Spleen (tissue), 11 donors: ENCODE results near the gene CUEDC1. TPM values are rescaled to one million over a fixed set of nuclear protein-coding genes. Genes with fewer than 3 reads are reported as not detected.
A peak's percentile ranks its signal among the peaks of the same experiment; 100 is the strongest.

Experiments used
- DNase-seq: peaks from one replicate; pipeline ENCODE4 v3.0.0-alpha.2; 2020
- H3K27ac ChIP-seq, 8 donors: fragments of 200-600 bp; sonication (generic) in 7 of 8; 1 replicate in 4 of 8; 2 replicates in 4 of 8; pipeline versions ENCODE4 v1.5.0 to v1.8.0; 2016 to 2021; ENCODE audit warnings: inconsistent platforms in 4 of 8, mild to moderate bottlenecking in 4 of 8, moderate library complexity in 1 of 8
- H3K27me3 ChIP-seq, 7 donors: fragments of 200-600 bp; sonication (generic) in 6 of 7; replicated peaks in 1 of 7; 1 replicate in 4 of 7; 2 replicates in 3 of 7; pipeline versions ENCODE4 v1.5.0 to v1.8.0; 2016 to 2021; ENCODE audit warnings: inconsistent platforms in 3 of 7, mild to moderate bottlenecking in 1 of 7
- H3K36me3 ChIP-seq, 6 donors: fragments of 200-600 bp; sonication (generic) in 5 of 6; 1 replicate in 4 of 6; 2 replicates in 2 of 6; pipeline versions ENCODE4 v1.5.0 to v1.8.0; 2016 to 2021; ENCODE audit warnings: inconsistent platforms in 2 of 6
- H3K4me1 ChIP-seq, 6 donors: fragments of 200-600 bp; sonication (generic) in 5 of 6; 1 replicate in 3 of 6; 2 replicates in 3 of 6; pipeline versions ENCODE4 v1.5.0 to v1.8.0; 2016 to 2021; ENCODE audit warnings: inconsistent platforms in 3 of 6
- H3K4me3 ChIP-seq, 8 donors: fragments of 200-600 bp; sonication (generic) in 7 of 8; 1 replicate in 4 of 8; 2 replicates in 4 of 8; pipeline versions ENCODE4 v1.5.0 to v1.8.0; 2016 to 2021; ENCODE audit warnings: inconsistent platforms in 4 of 8, mild to moderate bottlenecking in 4 of 8, moderate library complexity in 2 of 8
- H3K9me3 ChIP-seq, 8 donors: fragments of 200-600 bp; sonication (generic) in 7 of 8; 1 replicate in 4 of 8; 2 replicates in 4 of 8; pipeline versions ENCODE4 v1.5.0 to v1.8.0; 2016 to 2021; ENCODE audit warnings: inconsistent platforms in 4 of 8
- POLR2A ChIP-seq, 3 donors: fragments of 450-650 bp; IDR thresholded peaks; one replicate each; pipeline ENCODE4 v1.5.1; 2017; ENCODE audit warnings: antibody characterized with exemption in 3 of 3, mild to moderate bottlenecking in 1 of 3
- POLR2AphosphoS5 ChIP-seq, 3 donors: sonication (generic); formaldehyde crosslinking; IDR thresholded peaks; one replicate each; pipeline ENCODE4 v1.5.1; 2017; ENCODE audit warnings: antibody characterized with exemption in 3 of 3
- WGBS, 5 donors: extraction: QIAGEN DNeasy Blood & Tissue Kit in 3 of 5; methylation state at CpG; one replicate each; pipeline versions ENCODE4 v1.1.5 to v1.1.7; 2013 to 2018; 5-methylcytosine and 5-hydroxymethylcytosine counted together
- intact Hi-C: fragments of 100-400 bp; cut with DNase I; formaldehyde crosslinking; loops from one replicate; pipeline ENCODE4 v1.15.0; 2023; ENCODE audit warnings: low total_unique reads
- polyA plus RNA-seq, 3 donors: library from polyadenylated mRNA; stranded (reverse); fragments of 200-250 nt; gene quantifications; one replicate each; pipeline ENCODE4 v1.2.1, GENCODE V29; 2013
- total RNA-seq, 7 donors: library from RNA; depleted of rRNA in 3 of 7; stranded (reverse); fragments of >200 nt in 3 of 7; fragmentation: NEBNext Ultra II Directional in 4 of 7; extraction: Animal tissue kit (Norgen Biotek cat#: 25700) in 4 of 7; gene quantifications; one replicate each; pipeline versions ENCODE4 v1.1.0 to v1.2.1, GENCODE V29; 2016 to 2021
- TF ChIP-seq, protein P1 (sequence below), 11 experiments: fragments of 200-600 bp in 7 of 11; fragments of 450-650 bp in 4 of 11; sonication (generic) in 4 of 11; IDR thresholded peaks in 8 of 11; conservative IDR thresholded peaks in 3 of 11; 1 replicate in 7 of 11; 2 replicates in 4 of 11; pipeline versions ENCODE4 v1.4.0 to v1.8.0; 2016 to 2021; ENCODE audit warnings: antibody characterized with exemption in 11 of 11, inconsistent platforms in 4 of 11, mild to moderate bottlenecking in 1 of 11
- donor health status: healthy with polysubstance abuse.
- donor health status: DM: no; HTN: no; CAD: no; lungs with moderate emphysema.
- donor health status: DM: no; HTN: no; CAD: no.
- donor health status: Bipolar disorder and iron deficiency.
- donor health status: healthy.
- donor health status: DM: no; HTN: no; CAD: no.
- donor health status: DM: yes; HTN: yes; CAD: no.

CUEDC1 gene
- total and polyA plus RNA-seq, 10 donors = 5.4 to 23.5 (median 15.6) TPM

- intact Hi-C loops = no loop called here
- H3K9me3 ChIP-seq = no peaks in the 10 kb centered on the region
- no peak for DNase-seq
- TF ChIP-seq, protein P1, sequence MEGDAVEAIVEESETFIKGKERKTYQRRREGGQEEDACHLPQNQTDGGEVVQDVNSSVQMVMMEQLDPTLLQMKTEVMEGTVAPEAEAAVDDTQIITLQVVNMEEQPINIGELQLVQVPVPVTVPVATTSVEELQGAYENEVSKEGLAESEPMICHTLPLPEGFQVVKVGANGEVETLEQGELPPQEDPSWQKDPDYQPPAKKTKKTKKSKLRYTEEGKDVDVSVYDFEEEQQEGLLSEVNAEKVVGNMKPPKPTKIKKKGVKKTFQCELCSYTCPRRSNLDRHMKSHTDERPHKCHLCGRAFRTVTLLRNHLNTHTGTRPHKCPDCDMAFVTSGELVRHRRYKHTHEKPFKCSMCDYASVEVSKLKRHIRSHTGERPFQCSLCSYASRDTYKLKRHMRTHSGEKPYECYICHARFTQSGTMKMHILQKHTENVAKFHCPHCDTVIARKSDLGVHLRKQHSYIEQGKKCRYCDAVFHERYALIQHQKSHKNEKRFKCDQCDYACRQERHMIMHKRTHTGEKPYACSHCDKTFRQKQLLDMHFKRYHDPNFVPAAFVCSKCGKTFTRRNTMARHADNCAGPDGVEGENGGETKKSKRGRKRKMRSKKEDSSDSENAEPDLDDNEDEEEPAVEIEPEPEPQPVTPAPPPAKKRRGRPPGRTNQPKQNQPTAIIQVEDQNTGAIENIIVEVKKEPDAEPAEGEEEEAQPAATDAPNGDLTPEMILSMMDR (IDR thresholded peaks at IDR 0.05 in 8 of 11, conservative IDR thresholded peaks at IDR 0.05 in 3 of 11) = no peak
- no peak for TF ChIP-seq POLR2AphosphoS5 (IDR thresholded peaks at IDR 0.05)
- no peak for TF ChIP-seq POLR2A (IDR thresholded peaks at IDR 0.05)
- peaks cover 0 to 47% (median 0%) of the 10 kb centered on the region in 7 donors for H3K27me3 ChIP-seq
- H3K4me3 ChIP-seq = no peak overlapping the region
- H3K27ac ChIP-seq = no peak overlapping the region
- 72 to 88% (median 84%) methylated on average over 5 of the region's 5 CpGs for WGBS, 5 donors
- H3K4me1 ChIP-seq = peaks cover 0 to 50% (median 15%) of the 10 kb centered on the region in 6 donors
- H3K36me3 ChIP-seq = no peaks in the 10 kb centered on the region
Observed at GRCh38 chr17:57928928-57929327, 26.3 kb downstream of the CUEDC1 start.

- TF ChIP-seq, protein P1 (IDR thresholded peaks at IDR 0.05 in 8 of 11, conservative IDR thresholded peaks at IDR 0.05 in 3 of 11) = no peak
- no peak for TF ChIP-seq POLR2A (IDR thresholded peaks at IDR 0.05)
- TF ChIP-seq POLR2AphosphoS5 (IDR thresholded peaks at IDR 0.05) = no peak
- no peak overlapping the region for H3K4me3 ChIP-seq
- H3K27ac ChIP-seq = peak overlapping the region in 1 of 8 donors; percentile 23
- H3K4me1 ChIP-seq = peaks cover 0 to 56% (median 15%) of the 10 kb centered on the region in 6 donors
- intact Hi-C loops = no loop called here
- no peaks in the 10 kb centered on the region for H3K9me3 ChIP-seq
- H3K27me3 ChIP-seq = peaks cover 0 to 50% (median 0%) of the 10 kb centered on the region in 7 donors
- H3K36me3 ChIP-seq = no peaks in the 10 kb centered on the region
- 63 to 79% (median 68%) methylated on average over 5 of the region's 5 CpGs for WGBS, 5 donors
- DNase-seq = no peak
Observed at GRCh38 chr17:57927048-57927723, 28.0 kb downstream of the CUEDC1 start.

DNA sequence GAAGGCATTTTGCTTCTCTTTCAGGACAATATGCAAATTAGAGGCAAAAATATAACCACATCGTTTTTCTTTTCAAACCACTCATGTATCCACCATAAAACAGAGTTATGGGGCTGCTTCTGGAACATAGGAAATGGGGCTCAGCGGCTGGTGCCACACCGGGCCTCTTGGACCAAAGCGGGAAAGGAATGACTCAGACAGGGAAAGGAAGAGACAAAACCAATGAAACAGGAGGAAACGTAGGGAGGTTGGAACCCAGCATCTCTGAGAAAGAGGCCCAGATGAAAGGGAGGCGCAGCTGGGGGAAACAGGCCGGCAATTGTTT is 28.5 kb downstream of the CUEDC1 start:
- no peaks in the 10 kb centered on the region for H3K9me3 ChIP-seq
- no peak for TF ChIP-seq POLR2A (IDR thresholded peaks at IDR 0.05)
- TF ChIP-seq POLR2AphosphoS5 (IDR thresholded peaks at IDR 0.05) = no peak
- TF ChIP-seq, protein P1 (IDR thresholded peaks at IDR 0.05 in 8 of 11, conservative IDR thresholded peaks at IDR 0.05 in 3 of 11) = no peak
- DNase-seq = no peak
- intact Hi-C loops = no loop called here
- no peaks in the 10 kb centered on the region for H3K36me3 ChIP-seq
- H3K4me1 ChIP-seq = peaks cover 0 to 59% (median 16%) of the 10 kb centered on the region in 6 donors
- peak overlapping the region in 1 of 8 donors; percentile 23 for H3K27ac ChIP-seq
- H3K27me3 ChIP-seq = peaks cover 0 to 50% (median 0%) of the 10 kb centered on the region in 7 donors
- no peak overlapping the region for H3K4me3 ChIP-seq
- WGBS, 5 donors = 55 to 74% (median 62%) methylated on average over 7 of the region's 7 CpGs

DNA sequence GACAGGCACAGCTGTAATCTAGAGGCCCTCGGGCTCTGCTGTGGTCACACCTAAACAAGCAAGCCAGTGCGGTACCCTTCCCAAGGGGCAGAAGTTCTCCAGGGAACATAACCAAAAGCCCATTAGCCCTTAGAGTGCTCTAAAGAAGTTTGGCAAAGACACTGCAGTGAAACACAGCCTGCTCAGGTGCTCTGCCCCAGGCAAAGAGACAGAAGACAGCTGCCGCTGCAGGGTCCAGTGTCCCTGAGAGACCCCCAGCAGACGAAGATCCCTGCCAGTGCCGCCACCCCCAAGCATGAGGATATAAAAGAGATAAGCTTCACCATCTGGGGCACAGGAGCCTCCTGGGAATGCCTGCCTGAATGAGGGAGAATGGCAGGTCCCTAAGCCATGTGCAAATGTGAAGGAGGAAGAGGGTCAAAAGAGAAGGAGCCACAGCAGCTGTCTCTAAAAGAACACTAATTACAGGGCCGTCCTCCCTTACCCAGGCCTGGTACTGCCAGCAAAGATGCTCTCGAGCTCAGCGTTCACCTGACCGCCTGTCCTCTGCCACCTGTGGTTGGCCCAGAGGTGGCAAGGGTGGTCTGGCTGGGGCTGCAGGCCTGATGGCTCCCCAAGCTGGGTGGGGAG is 29.7 kb downstream of the CUEDC1 start:
- H3K4me3 ChIP-seq = no peak overlapping the region
- H3K36me3 ChIP-seq = no peaks in the 10 kb centered on the region
- intact Hi-C loops = no loop called here
- TF ChIP-seq POLR2AphosphoS5 (IDR thresholded peaks at IDR 0.05) = no peak
- no peak for TF ChIP-seq POLR2A (IDR thresholded peaks at IDR 0.05)
- TF ChIP-seq, protein P1 (IDR thresholded peaks at IDR 0.05 in 8 of 11, conservative IDR thresholded peaks at IDR 0.05 in 3 of 11) = no peak
- no peak overlapping the region for H3K27ac ChIP-seq
- H3K4me1 ChIP-seq = peaks cover 0 to 56% (median 17%) of the 10 kb centered on the region in 6 donors
- no peak for DNase-seq
- WGBS, 5 donors = 70 to 93% (median 79%) methylated on average over 8 to 9 of the region's 9 CpGs
- H3K27me3 ChIP-seq = peaks cover 0 to 50% (median 0%) of the 10 kb centered on the region in 7 donors
- no peaks in the 10 kb centered on the region for H3K9me3 ChIP-seq
